Kidney (tissue), 14 donors: Measurements from ENCODE around the gene ASGR2. TPM values are rescaled to one million over a fixed set of nuclear protein-coding genes. Genes with fewer than 3 reads are reported as not detected.
"Not testable (repeated sequence)": the region's sequence is repeated elsewhere in the genome, so short reads cannot be mapped to it uniquely, and the experiment has no call there.

Experiments used
- DNase-seq, 5 donors: peaks; one replicate each; pipeline ENCODE4 v3.0.0-alpha.2; 2013 to 2020
- FAIRE-seq: peaks from 2 replicates; lab custom pipeline; 2012; peaks lifted over from hg19 to GRCh38; lab: Jason Lieb, UNC
- H3K27ac ChIP-seq, 2 donors: one replicate each; pipeline ENCODE4 v1.7.0; 2013; ENCODE audit warnings: low read depth in 2 of 2, low read length in 2 of 2, inconsistent platforms in 1 of 2
- H3K27me3 ChIP-seq: one replicate; pipeline ENCODE4 v1.7.1; 2013; ENCODE audit warnings: low read length, inconsistent platforms; ENCODE audit not compliant: control insufficient read depth, insufficient read depth
- H3K36me3 ChIP-seq, 3 donors: one replicate each; pipeline versions ENCODE4 v1.7.0 to v1.7.1; 2013; ENCODE audit warnings: low read length in 3 of 3, control low read depth in 1 of 3, inconsistent platforms in 1 of 3; ENCODE audit not compliant: insufficient read depth in 3 of 3, control insufficient read depth in 2 of 3
- H3K4me1 ChIP-seq, 3 donors: one replicate each; pipeline versions ENCODE4 v1.7.0 to v1.7.1; 2013; ENCODE audit warnings: low read length in 3 of 3, inconsistent platforms in 1 of 3, low read depth in 1 of 3; ENCODE audit not compliant: control insufficient read depth in 2 of 3, insufficient read depth in 2 of 3
- H3K4me3 ChIP-seq, 3 donors: one replicate each; pipeline versions ENCODE4 v1.7.0 to v1.8.1; 2013; ENCODE audit warnings: low read length in 3 of 3, control low read depth in 1 of 3, inconsistent platforms in 1 of 3
- H3K9ac ChIP-seq, 3 donors: one replicate each; pipeline versions ENCODE4 v1.7.0 to v1.7.1; 2013; ENCODE audit warnings: low read length in 3 of 3, control low read depth in 1 of 3, inconsistent platforms in 1 of 3
- H3K9me3 ChIP-seq, 3 donors: one replicate each; pipeline versions ENCODE4 v1.7.0 to v1.7.1; 2013; ENCODE audit warnings: low read length in 3 of 3, control low read depth in 1 of 3, inconsistent platforms in 1 of 3; ENCODE audit not compliant: control insufficient read depth in 2 of 3, insufficient read depth in 1 of 3
- intact Hi-C: fragments of 100-400 bp; cut with DNase I; formaldehyde crosslinking; loops from one replicate; pipeline ENCODE4 v1.11.1; 2022
- polyA plus RNA-seq: library from polyadenylated mRNA; stranded (reverse); fragments of 350-450 nt; fragmentation: Illumina TruSeq; extraction: RNeasy Lipid Tissue Mini Kit (QIAGEN cat#74804); gene quantifications from one replicate; pipeline ENCODE4 v1.2.3, GENCODE V29; 2014; ENCODE audit warnings: low read depth, low replicate concordance; ENCODE audit not compliant: insufficient read depth
- total RNA-seq: library from RNA; stranded (reverse); fragmentation: NEBNext Ultra II Directional; extraction: Animal tissue kit (Norgen Biotek cat#: 25700); gene quantifications from one replicate; pipeline ENCODE4 v1.2.1, GENCODE V29; 2021
- TF ChIP-seq, protein P1 (sequence below): IDR thresholded peaks from 3 replicates; pipeline ENCODE4 v1.5.1; 2012; ENCODE audit warnings: mild to moderate bottlenecking, moderate library complexity, borderline replicate concordance; ENCODE audit not compliant: insufficient read depth; ENCODE audit errors: extremely low read depth
- donor health status: control.
- donor health status: control.
- donor health status: control.
- donor health status: control.
- donor health status: control.
- donor health status: DM: yes; HTN: yes; CAD: no.
- donor health status: Normal renal cell carcinoma (clear cell type).

The ASGR2 gene
- total and polyA plus RNA-seq, 2 donors from 2014 or later, result 1.2 to 1.4 TPM

GRCh38 chr17:7129311-7129710, 14.7 kb upstream of the ASGR2 start:
- TF ChIP-seq, protein P1, sequence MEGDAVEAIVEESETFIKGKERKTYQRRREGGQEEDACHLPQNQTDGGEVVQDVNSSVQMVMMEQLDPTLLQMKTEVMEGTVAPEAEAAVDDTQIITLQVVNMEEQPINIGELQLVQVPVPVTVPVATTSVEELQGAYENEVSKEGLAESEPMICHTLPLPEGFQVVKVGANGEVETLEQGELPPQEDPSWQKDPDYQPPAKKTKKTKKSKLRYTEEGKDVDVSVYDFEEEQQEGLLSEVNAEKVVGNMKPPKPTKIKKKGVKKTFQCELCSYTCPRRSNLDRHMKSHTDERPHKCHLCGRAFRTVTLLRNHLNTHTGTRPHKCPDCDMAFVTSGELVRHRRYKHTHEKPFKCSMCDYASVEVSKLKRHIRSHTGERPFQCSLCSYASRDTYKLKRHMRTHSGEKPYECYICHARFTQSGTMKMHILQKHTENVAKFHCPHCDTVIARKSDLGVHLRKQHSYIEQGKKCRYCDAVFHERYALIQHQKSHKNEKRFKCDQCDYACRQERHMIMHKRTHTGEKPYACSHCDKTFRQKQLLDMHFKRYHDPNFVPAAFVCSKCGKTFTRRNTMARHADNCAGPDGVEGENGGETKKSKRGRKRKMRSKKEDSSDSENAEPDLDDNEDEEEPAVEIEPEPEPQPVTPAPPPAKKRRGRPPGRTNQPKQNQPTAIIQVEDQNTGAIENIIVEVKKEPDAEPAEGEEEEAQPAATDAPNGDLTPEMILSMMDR, result no peak

DNA sequence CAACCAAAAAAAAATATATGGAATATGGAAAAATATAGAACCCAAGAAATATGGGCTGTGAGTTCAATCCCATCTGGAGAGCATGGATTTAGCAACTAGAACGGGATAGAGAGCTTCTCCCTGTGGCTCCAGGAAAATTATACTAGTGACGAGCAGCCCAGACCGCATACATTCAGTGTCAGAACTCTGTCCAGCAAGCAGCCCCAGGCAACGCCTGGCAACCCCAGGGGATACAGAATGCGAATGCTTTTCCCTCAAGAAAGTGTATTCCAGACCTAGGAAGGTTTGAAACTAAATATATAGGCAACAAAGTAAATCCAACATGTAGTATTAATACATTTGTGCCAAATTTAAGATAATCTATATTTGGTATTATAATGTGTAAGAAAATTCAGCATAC, 13.5 kb upstream of the ASGR2 start:
- Histone ChIP-seq H3K9me3 (no peaks in the 10 kb centered on the region), H3K4me3 (no peak overlapping the region), H3K4me1 (no peaks in the 10 kb centered on the region), H3K27ac (no peak overlapping the region), H3K9ac (no peak overlapping the region), H3K36me3 (no peaks in the 10 kb centered on the region), H3K27me3 (no peaks in the 10 kb centered on the region)
- peak in 1 of 5 donors; percentile 7 for DNase-seq
- FAIRE-seq, result no peak
- TF ChIP-seq, protein P1, result no peak
- intact Hi-C loops, result no loop called here

More at GRCh38 chr17:7129311-7129710, 14.7 kb upstream of the ASGR2 start:
- Histone ChIP-seq H3K36me3 (no peaks in the 10 kb centered on the region), H3K9me3 (no peaks in the 10 kb centered on the region), H3K4me3 (no peak overlapping the region), H3K9ac (no peak overlapping the region), H3K27ac (no peak overlapping the region), H3K27me3 (no peaks in the 10 kb centered on the region), H3K4me1 (no peaks in the 10 kb centered on the region)
- FAIRE-seq (no peak), DNase-seq (peak in 1 of 5 donors; percentile 59)
- intact Hi-C loops, result no loop called here

GRCh38 chr17:7127501-7127900, 12.9 kb upstream of the ASGR2 start:
- DNase-seq, H3K9me3 ChIP-seq, H3K4me3 ChIP-seq, H3K4me1 ChIP-seq, intact Hi-C loops, H3K36me3 ChIP-seq, H3K27ac ChIP-seq, H3K27me3 ChIP-seq, FAIRE-seq, H3K9ac ChIP-seq: not testable (repeated sequence)

- H3K27me3 ChIP-seq, H3K27ac ChIP-seq, H3K9me3 ChIP-seq, H3K4me1 ChIP-seq, H3K36me3 ChIP-seq, H3K9ac ChIP-seq, H3K4me3 ChIP-seq, FAIRE-seq, intact Hi-C loops: not testable (repeated sequence)
- peak in 1 of 5 donors; percentile 26 for DNase-seq
Observed at GRCh38 chr17:7126386-7126785, 11.8 kb upstream of the ASGR2 start.
